IMR-90 (cell line): Measurements from ENCODE around the gene LBH. TPM values are rescaled to one million over a fixed set of nuclear protein-coding genes. Genes with fewer than 3 reads are reported as not detected.
A peak's percentile ranks its signal among the peaks of the same experiment; 100 is the strongest.

Experiments
- ATAC-seq: fragments of 200-7000 bp; cut with Tn5 transposase; 2 replicates; pipeline ENCODE4 v1.9.1; 2020; ENCODE audit warnings: low read depth, mild to moderate bottlenecking, moderate library complexity
- BruUV-seq: library from RNA; stranded (reverse); fragments of 400-500 nt; replicated peaks from 2 replicates; lab custom pipeline; 2021; lab: Mats Ljungman, UMichigan
- CTCF ChIA-PET: fragments of 300-600 bp; formaldehyde crosslinking; extraction: SDS; loops from one replicate; lab custom pipeline; 2021; ENCODE audit warnings: antibody characterized with exemption; lab: Yijun Ruan, JAX
- POLR2A ChIA-PET: fragments of 300-600 bp; sonication (Branson Sonifier 250); formaldehyde crosslinking; loops from one replicate; lab custom pipeline; 2022; ENCODE audit warnings: antibody characterized with exemption; ENCODE audit not compliant: unreplicated experiment; lab: Charles Lee
- DNase-seq: peaks from one replicate; pipeline ENCODE4 v3.0.0; 2013
- H2AFZ ChIP-seq: replicated peaks from 2 replicates; pipeline ENCODE3; 2013; ENCODE audit warnings: low read length, mild to moderate bottlenecking; ENCODE audit not compliant: poor library complexity
- H2AK5ac ChIP-seq: 2 replicates; pipeline ENCODE4 v1.6.1; 2013; ENCODE audit warnings: low read depth, low read length, inconsistent platforms
- H2AK9ac ChIP-seq: replicated peaks from 2 replicates; pipeline ENCODE3; 2013; ENCODE audit warnings: mild to moderate bottlenecking, low read depth, low read length, moderate library complexity; ENCODE audit not compliant: poor library complexity
- H2BK120ac ChIP-seq: 2 replicates; pipeline ENCODE4 v1.6.1; 2013; ENCODE audit warnings: low read depth, low read length, inconsistent platforms
- H2BK15ac ChIP-seq: 3 replicates; pipeline ENCODE4 v1.6.1; 2013; ENCODE audit warnings: low read depth, low read length, inconsistent platforms
- H2BK20ac ChIP-seq: 2 replicates; pipeline ENCODE4 v1.6.1; 2013; ENCODE audit warnings: low read depth, mild to moderate bottlenecking, inconsistent platforms, low read length, moderate library complexity
- H2BK5ac ChIP-seq: 2 replicates; pipeline ENCODE4 v1.6.1; 2013; ENCODE audit warnings: mild to moderate bottlenecking, low read depth, low read length, inconsistent platforms; ENCODE audit not compliant: poor library complexity, severe bottlenecking
- H3K14ac ChIP-seq: replicated peaks from 2 replicates; pipeline ENCODE4 v1.6.1; 2013; ENCODE audit warnings: low read depth, low read length, inconsistent platforms
- H3K18ac ChIP-seq: 2 replicates; pipeline ENCODE4 v1.6.1; 2013; ENCODE audit warnings: low read depth, low read length, control low read depth
- H3K23ac ChIP-seq: 2 replicates; pipeline ENCODE4 v1.6.1; 2013; ENCODE audit warnings: low read depth, low read length, inconsistent platforms
- H3K27ac ChIP-seq: 2 replicates; pipeline ENCODE4 v1.5.1; 2013; ENCODE audit warnings: mild to moderate bottlenecking, control low read depth, low read length; ENCODE audit not compliant: insufficient read depth
- H3K27me3 ChIP-seq: 2 replicates; pipeline ENCODE4 v1.6.1; 2013; ENCODE audit warnings: low read length; ENCODE audit not compliant: control insufficient read depth, insufficient read depth
- H3K36me3 ChIP-seq: 2 replicates; pipeline ENCODE4 v1.6.1; 2013; ENCODE audit warnings: low read length, mixed read lengths; ENCODE audit not compliant: control insufficient read depth, insufficient read depth
- H3K4ac ChIP-seq: 2 replicates; pipeline ENCODE4 v1.6.1; 2013; ENCODE audit warnings: low read depth, low read length, inconsistent platforms
- H3K4me1 ChIP-seq: 2 replicates; pipeline ENCODE4 v1.6.1; 2013; ENCODE audit warnings: low read length, mixed read lengths; ENCODE audit not compliant: control insufficient read depth, insufficient read depth
- H3K4me2 ChIP-seq: 2 replicates; pipeline ENCODE4 v1.6.1; 2013; ENCODE audit warnings: low read depth, mild to moderate bottlenecking, control low read depth, low read length, moderate library complexity
- H3K4me3 ChIP-seq: 2 replicates; pipeline ENCODE4 v1.5.1; 2013; ENCODE audit warnings: low read depth, mild to moderate bottlenecking, control low read depth, low read length, moderate library complexity; ENCODE audit not compliant: insufficient read depth
- H3K56ac ChIP-seq: 2 replicates; pipeline ENCODE4 v1.6.1; 2013; ENCODE audit warnings: low read length, inconsistent platforms; ENCODE audit not compliant: insufficient read depth; ENCODE audit errors: extremely low read depth
- H3K79me1 ChIP-seq, 2 experiments: 2 replicates each; pipeline ENCODE4 v1.6.1; 2013; ENCODE audit warnings: low read length in 2 of 2, inconsistent platforms in 1 of 2, low read depth in 1 of 2
- H3K9ac ChIP-seq: 2 replicates; pipeline ENCODE4 v1.6.1; 2013; ENCODE audit warnings: low read depth, low read length, control low read depth
- H3K9me1 ChIP-seq: 2 replicates; pipeline ENCODE4 v1.6.1; 2013; ENCODE audit warnings: low read length, inconsistent platforms; ENCODE audit not compliant: insufficient read depth
- H3K9me3 ChIP-seq: 2 replicates; pipeline ENCODE4 v1.6.1; 2013; ENCODE audit warnings: low read length; ENCODE audit not compliant: control insufficient read depth, insufficient read depth
- H4K20me1 ChIP-seq: 2 replicates; pipeline ENCODE4 v1.6.1; 2013; ENCODE audit warnings: low read length, inconsistent platforms; ENCODE audit not compliant: insufficient read depth
- H4K5ac ChIP-seq: 2 replicates; pipeline ENCODE4 v1.6.1; 2013; ENCODE audit warnings: mild to moderate bottlenecking, low read depth, low read length, control low read depth
- H4K8ac ChIP-seq, 2 experiments: 2 replicates each; pipeline ENCODE4 v1.6.1; 2013; ENCODE audit warnings: low read depth in 2 of 2, low read length in 2 of 2, control low read depth in 1 of 2, inconsistent platforms in 1 of 2
- H4K91ac ChIP-seq: 2 replicates; pipeline ENCODE4 v1.6.1; 2013; ENCODE audit warnings: low read depth, low read length, inconsistent platforms; ENCODE audit not compliant: insufficient read depth
- FOS ChIP-seq: fragments of 150-350 bp; IDR thresholded peaks from 2 replicates; pipeline ENCODE4 v1.6.1; 2016; ENCODE audit warnings: low read depth, low read length
- MAFK ChIP-seq: IDR thresholded peaks from 2 replicates; pipeline ENCODE4 v1.6.1; 2012; ENCODE audit warnings: low read depth, low read length, improper control_type of control experiment
- MAZ ChIP-seq: IDR thresholded peaks from 2 replicates; pipeline ENCODE4 v1.6.1; 2012; ENCODE audit warnings: low read depth, mild to moderate bottlenecking, low read length, improper control_type of control experiment, moderate library complexity, borderline replicate concordance
- RAD21 ChIP-seq: IDR thresholded peaks from 2 replicates; pipeline ENCODE4 v1.6.1; 2012; ENCODE audit warnings: low read length, improper control_type of control experiment
- WGBS, 2 experiments: methylation state at CpG; one replicate each; pipeline versions ENCODE4 v1.1.5 to v1.1.7; 2013; ENCODE audit warnings: missing lambda C conversion rate in 2 of 2; ENCODE audit not compliant: insufficient read length in 1 of 2; ENCODE audit errors: extremely low coverage in 2 of 2; 5-methylcytosine and 5-hydroxymethylcytosine counted together
- dilution Hi-C: fragments of 300-500 bp; cut with HindIII; formaldehyde crosslinking; loops from one replicate; pipeline ENCODE4 v1.14.3; 2018; ENCODE audit warnings: low sequenced_read_pairs; ENCODE audit not compliant: unreplicated experiment
- in situ Hi-C: fragments of 300-500 bp; cut with MboI; formaldehyde crosslinking; loops from 3 replicates; pipeline ENCODE4 v1.14.3; 2019; ENCODE audit warnings: low sequenced_read_pairs, inconsistent platforms, mixed read lengths
- intact Hi-C: fragments of 100-400 bp; cut with micrococcal nuclease; formaldehyde crosslinking; loops from 2 replicates; pipeline ENCODE4 v1.10.0; 2022
- polyA plus RNA-seq, 3 experiments: library from polyadenylated mRNA; depleted of rRNA; stranded (reverse); fragments of >200 nt; gene quantifications; 2 replicates each; pipeline ENCODE4 v1.2.3, GENCODE V29; 2012; ENCODE audit warnings: low replicate concordance in 1 of 3
- total RNA-seq: library from RNA; depleted of rRNA; stranded (reverse); fragments of >200 nt; gene quantifications from 2 replicates; pipeline ENCODE4 v1.2.3, GENCODE V29; 2012
- TF ChIP-seq, protein P1 (sequence below): fragments of 150-350 bp; IDR thresholded peaks from 2 replicates; pipeline ENCODE4 v1.6.1; 2016; ENCODE audit warnings: low read depth, mild to moderate bottlenecking, low read length, moderate library complexity, borderline replicate concordance
- TF ChIP-seq, protein P2 (sequence below): conservative IDR thresholded peaks from 2 replicates; pipeline ENCODE4 v1.5.1; 2012; ENCODE audit warnings: mild to moderate bottlenecking, low read depth, low read length, improper control_type of control experiment

The LBH gene
- total and polyA plus RNA-seq, 2 of the 4 experiments (the other 2 are of a cell fraction): 158 to 202 TPM

DNA sequence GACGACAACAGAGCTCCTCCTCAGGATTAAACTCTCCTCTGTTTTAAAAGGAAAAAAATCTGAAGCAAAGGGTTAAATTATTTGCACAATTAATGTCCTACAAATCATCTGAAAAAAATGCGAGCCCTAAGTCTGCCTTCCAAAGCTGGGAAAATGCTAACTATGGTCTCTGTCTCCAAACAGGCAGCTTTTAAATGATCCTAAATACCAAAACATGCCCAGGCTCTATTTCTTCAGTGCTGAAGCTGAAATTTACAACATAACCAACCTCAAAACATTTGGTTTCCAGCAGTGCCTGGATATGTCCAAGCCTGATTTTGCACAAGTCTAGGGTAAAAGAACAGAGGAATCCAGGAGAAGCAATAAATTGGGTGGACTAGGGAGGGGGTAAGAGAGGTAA is 57.2 kb downstream of the LBH start:
- POLR2A ChIA-PET: interaction anchor here (0.6 kb wide), 2 partner anchors 12 to 155 kb away, joined by 4 to 10 read pairs; no protein-coding TSS in a partner anchor
- intact Hi-C loops: loop anchor here (1.0 kb wide), 1 partner anchor 8 kb away; no protein-coding TSS in a partner anchor

More for the DNA sequence above, 57.2 kb downstream of the LBH start:
- H2AK5ac ChIP-seq: no peak overlapping the region
- peaks cover 26% of the 10 kb centered on the region for H3K4me1 ChIP-seq
- no peaks in the 10 kb centered on the region for H3K27me3 ChIP-seq
- peak overlapping the region; percentile 15; the same call in 1 of the 2 replicates for H3K23ac ChIP-seq
- H2BK15ac ChIP-seq: peak overlapping the region; percentile 73; the same call in 1 of the 3 replicates
- dilution Hi-C loops: no loop called here
- no peak overlapping the region for H2AK9ac ChIP-seq
- no peaks in the 10 kb centered on the region for H3K9me3 ChIP-seq
- peak overlapping the region; percentile 65; the same call in 1 of the 2 replicates for H4K5ac ChIP-seq
- H3K4me2 ChIP-seq: no peak overlapping the region; the same call in 1 of the 2 replicates
- peak overlapping the region; percentile 72 for H2BK120ac ChIP-seq
- H2BK20ac ChIP-seq: peak overlapping the region; percentile 84; the same call in 1 of the 2 replicates
- H2BK5ac ChIP-seq: peak overlapping the region; percentile 64
- TF ChIP-seq RAD21 (no peak), MAFK (no peak), MAZ (no peak), FOS (no peak)
- TF ChIP-seq, protein P1, sequence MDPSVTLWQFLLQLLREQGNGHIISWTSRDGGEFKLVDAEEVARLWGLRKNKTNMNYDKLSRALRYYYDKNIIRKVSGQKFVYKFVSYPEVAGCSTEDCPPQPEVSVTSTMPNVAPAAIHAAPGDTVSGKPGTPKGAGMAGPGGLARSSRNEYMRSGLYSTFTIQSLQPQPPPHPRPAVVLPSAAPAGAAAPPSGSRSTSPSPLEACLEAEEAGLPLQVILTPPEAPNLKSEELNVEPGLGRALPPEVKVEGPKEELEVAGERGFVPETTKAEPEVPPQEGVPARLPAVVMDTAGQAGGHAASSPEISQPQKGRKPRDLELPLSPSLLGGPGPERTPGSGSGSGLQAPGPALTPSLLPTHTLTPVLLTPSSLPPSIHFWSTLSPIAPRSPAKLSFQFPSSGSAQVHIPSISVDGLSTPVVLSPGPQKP: no peak
- TF ChIP-seq, protein P2, sequence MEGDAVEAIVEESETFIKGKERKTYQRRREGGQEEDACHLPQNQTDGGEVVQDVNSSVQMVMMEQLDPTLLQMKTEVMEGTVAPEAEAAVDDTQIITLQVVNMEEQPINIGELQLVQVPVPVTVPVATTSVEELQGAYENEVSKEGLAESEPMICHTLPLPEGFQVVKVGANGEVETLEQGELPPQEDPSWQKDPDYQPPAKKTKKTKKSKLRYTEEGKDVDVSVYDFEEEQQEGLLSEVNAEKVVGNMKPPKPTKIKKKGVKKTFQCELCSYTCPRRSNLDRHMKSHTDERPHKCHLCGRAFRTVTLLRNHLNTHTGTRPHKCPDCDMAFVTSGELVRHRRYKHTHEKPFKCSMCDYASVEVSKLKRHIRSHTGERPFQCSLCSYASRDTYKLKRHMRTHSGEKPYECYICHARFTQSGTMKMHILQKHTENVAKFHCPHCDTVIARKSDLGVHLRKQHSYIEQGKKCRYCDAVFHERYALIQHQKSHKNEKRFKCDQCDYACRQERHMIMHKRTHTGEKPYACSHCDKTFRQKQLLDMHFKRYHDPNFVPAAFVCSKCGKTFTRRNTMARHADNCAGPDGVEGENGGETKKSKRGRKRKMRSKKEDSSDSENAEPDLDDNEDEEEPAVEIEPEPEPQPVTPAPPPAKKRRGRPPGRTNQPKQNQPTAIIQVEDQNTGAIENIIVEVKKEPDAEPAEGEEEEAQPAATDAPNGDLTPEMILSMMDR: no peak
- peak overlapping the region; percentile 73 for H4K91ac ChIP-seq
- peaks cover 10 to 15% of the 10 kb centered on the region in 2 experiments; a peak in 3 of 4 replicates for H3K79me1 ChIP-seq
- H4K20me1 ChIP-seq: no peaks in the 10 kb centered on the region
- H4K8ac ChIP-seq: peak overlapping the region; percentile 79 to 84
- BruUV-seq: no TSS peak
- peaks cover 14% of the 10 kb centered on the region for H3K9me1 ChIP-seq
- ATAC-seq (peak; percentile 3; the same call in 1 of the 2 replicates), DNase-seq (no peak)
- H3K4ac ChIP-seq: peak overlapping the region; percentile 53; the same call in 1 of the 2 replicates
- peak overlapping the region; percentile 58 for H3K56ac ChIP-seq
- H3K14ac ChIP-seq: 0 out of 2 replicates have a peak overlapping the region, but pooled peaks have one; percentile 4
- H3K4me3 ChIP-seq: no peak overlapping the region
- H3K18ac ChIP-seq: peak overlapping the region; percentile 91; the same call in 1 of the 2 replicates
- H2AFZ ChIP-seq: no peak overlapping the region
- H3K9ac ChIP-seq: peak overlapping the region; percentile 77; the same call in 1 of the 2 replicates
- no CpG with 5 or more reads among the region's 2 CpGs for WGBS, 2 experiments
- H3K27ac ChIP-seq: peak overlapping the region; percentile 6; the same call in 1 of the 2 replicates
- no peaks in the 10 kb centered on the region for H3K36me3 ChIP-seq
- CTCF ChIA-PET: interaction anchor here (0.7 to 1.5 kb wide), 2 partner anchors 15 to 418 kb away, joined by 3 read pairs; no protein-coding TSS in a partner anchor
- in situ Hi-C loops: no loop called here
